HPDE6-E6E7 (cell line): ENCODE results near the gene PCGF3.
"Not testable (repeated sequence)": the region's sequence is repeated elsewhere in the genome, so short reads cannot be mapped to it uniquely, and the experiment has no call there.

Experiments used
- DNase-seq: peaks from one replicate; pipeline ENCODE4 v3.0.0; 2011; ENCODE audit warnings: missing footprints; ENCODE audit errors: extremely low spot score

Gene PCGF3

GRCh38 chr4:722851-723360 lies 17.3 kb downstream of the PCGF3 start:
- DNase-seq: no peak

- DNase-seq: no peak
Measured at GRCh38 chr4:723751-724530, 18.3 kb downstream of the PCGF3 start.

GRCh38 chr4:725391-726234 lies 20.0 kb downstream of the PCGF3 start:
- DNase-seq: no peak

GRCh38 chr4:726235-726787 lies 20.7 kb downstream of the PCGF3 start:
- DNase-seq: no peak

- DNase-seq: no peak
Measured at GRCh38 chr4:726838-727237, 21.2 kb downstream of the PCGF3 start.

- DNase-seq: no peak
Measured at GRCh38 chr4:727576-727975, 21.9 kb downstream of the PCGF3 start.

- no peak for DNase-seq
Measured at GRCh38 chr4:729336-730315, 24.0 kb downstream of the PCGF3 start.

GRCh38 chr4:730511-730910 lies 24.9 kb downstream of the PCGF3 start:
- no peak for DNase-seq

GRCh38 chr4:730946-731904 lies 25.6 kb downstream of the PCGF3 start:
- DNase-seq: not testable (repeated sequence)

GRCh38 chr4:731954-732353 lies 26.3 kb downstream of the PCGF3 start:
- not testable (repeated sequence) for DNase-seq

- no peak for DNase-seq
Measured at GRCh38 chr4:732486-732885, 26.9 kb downstream of the PCGF3 start.

GRCh38 chr4:732911-733630 lies 27.4 kb downstream of the PCGF3 start:
- DNase-seq: no peak

- DNase-seq: no peak
Measured at GRCh38 chr4:733631-733980, 28.0 kb downstream of the PCGF3 start.

- no peak for DNase-seq
Measured at GRCh38 chr4:734075-734474, 28.4 kb downstream of the PCGF3 start.

GRCh38 chr4:734951-735350 lies 29.3 kb downstream of the PCGF3 start:
- DNase-seq: no peak

- no peak for DNase-seq
Measured at GRCh38 chr4:735583-735982, 30.0 kb downstream of the PCGF3 start.

GRCh38 chr4:736561-736960 lies 30.9 kb downstream of the PCGF3 start:
- DNase-seq: not testable (repeated sequence)

- DNase-seq: no peak
Measured at GRCh38 chr4:738781-739280, 33.2 kb downstream of the PCGF3 start.

GRCh38 chr4:739569-739968 lies 33.9 kb downstream of the PCGF3 start:
- DNase-seq: no peak
